HL-60/S4 treated with retinoic acid at 250 ng/mL for 4 days and 3 days (cell line): ENCODE data around the gene SMTNL2.

Experiments
- in situ Hi-C: fragments of 300-500 bp; cut with MboI; formaldehyde crosslinking; loops from 2 replicates; pipeline ENCODE4 v1.7.0; 2022; ENCODE audit warnings: low sequenced_read_pairs

The SMTNL2 gene

GRCh38 chr17:4584101-4584916, at the start of gene SMTNL2:
TSS of gene SMTNL2 (plus strand) at chr17:4584529. CDS start at chr17:4584606, 77 bp downstream.
- in situ Hi-C loops, result no loop called here

GRCh38 chr17:4534928-4535666, 49.2 kb upstream of the SMTNL2 start:
- in situ Hi-C loops, result no loop called here

GRCh38 chr17:4535667-4536258, 48.6 kb upstream of the SMTNL2 start:
- in situ Hi-C loops, result no loop called here

GRCh38 chr17:4536259-4536741, 48.0 kb upstream of the SMTNL2 start:
- in situ Hi-C loops, result no loop called here

- in situ Hi-C loops, result no loop called here
Observed at GRCh38 chr17:4536742-4537411, 47.5 kb upstream of the SMTNL2 start.

- in situ Hi-C loops, result no loop called here
Observed at GRCh38 chr17:4537451-4538235, 46.7 kb upstream of the SMTNL2 start.

- in situ Hi-C loops, result no loop called here
Observed at GRCh38 chr17:4538236-4539002, 45.9 kb upstream of the SMTNL2 start.

GRCh38 chr17:4539025-4539424, 45.3 kb upstream of the SMTNL2 start:
- in situ Hi-C loops, result no loop called here

- in situ Hi-C loops, result no loop called here
Observed at GRCh38 chr17:4539576-4540223, 44.6 kb upstream of the SMTNL2 start.

- in situ Hi-C loops, result no loop called here
Observed at GRCh38 chr17:4540224-4540651, 44.1 kb upstream of the SMTNL2 start.

GRCh38 chr17:4540687-4541327, 43.5 kb upstream of the SMTNL2 start:
- in situ Hi-C loops, result no loop called here

GRCh38 chr17:4541328-4542002, 42.9 kb upstream of the SMTNL2 start:
- in situ Hi-C loops, result no loop called here

- in situ Hi-C loops, result no loop called here
Observed at GRCh38 chr17:4542003-4542725, 42.2 kb upstream of the SMTNL2 start.

- in situ Hi-C loops, result no loop called here
Observed at GRCh38 chr17:4542726-4543191, 41.6 kb upstream of the SMTNL2 start.

GRCh38 chr17:4543557-4544026, 40.7 kb upstream of the SMTNL2 start:
- in situ Hi-C loops, result no loop called here

GRCh38 chr17:4544135-4544950, 40.0 kb upstream of the SMTNL2 start:
- in situ Hi-C loops, result no loop called here
